MM.1S (cell line): ENCODE data around the gene OGDHL.

Experiments
- DNase-seq: peaks from one replicate; pipeline ENCODE4 v3.0.0-alpha.2; 2015
- H2AFZ ChIP-seq: fragments of 300-600 bp; sonication (generic); 2 replicates; pipeline ENCODE4 v1.6.0; 2016; ENCODE audit warnings: antibody characterized with exemption, low read length
- H3F3A ChIP-seq: fragments of 300-600 bp; sonication (generic); 2 replicates; pipeline ENCODE4 v1.6.1; 2016; ENCODE audit warnings: mild to moderate bottlenecking, antibody characterized with exemption, low read length, moderate library complexity, mixed read lengths; ENCODE audit not compliant: insufficient read depth
- H3K27ac ChIP-seq: fragments of 300-600 bp; sonication (generic); 2 replicates; pipeline ENCODE4 v1.5.1; 2016; ENCODE audit warnings: mild to moderate bottlenecking, low read length
- H3K27me3 ChIP-seq: fragments of 300-600 bp; sonication (generic); replicated peaks from 2 replicates; pipeline ENCODE4 v1.6.0; 2016; ENCODE audit warnings: low read length; ENCODE audit not compliant: insufficient read depth
- H3K36me3 ChIP-seq: fragments of 300-600 bp; sonication (generic); replicated peaks from 2 replicates; pipeline ENCODE4 v1.6.1; 2016; ENCODE audit warnings: mild to moderate bottlenecking, low read length, mixed read lengths; ENCODE audit not compliant: insufficient read depth
- H3K4me1 ChIP-seq: fragments of 300-600 bp; sonication (generic); 2 replicates; pipeline ENCODE4 v1.6.1; 2016; ENCODE audit warnings: low read length, mixed read lengths
- H3K4me2 ChIP-seq: fragments of 300-600 bp; sonication (generic); 2 replicates; pipeline ENCODE4 v1.6.0; 2016; ENCODE audit warnings: low read depth, low read length
- H3K4me3 ChIP-seq: fragments of 300-600 bp; sonication (generic); 2 replicates; pipeline ENCODE4 v1.5.1; 2016; ENCODE audit warnings: low read length, mixed read lengths
- H3K79me2 ChIP-seq: fragments of 300-600 bp; sonication (generic); 2 replicates; pipeline ENCODE4 v1.6.1; 2016; ENCODE audit warnings: mixed run types, low read length, mixed read lengths
- H3K9ac ChIP-seq: fragments of 300-600 bp; sonication (generic); 2 replicates; pipeline ENCODE4 v1.6.1; 2016; ENCODE audit warnings: low read length, mixed read lengths
- H3K9me2 ChIP-seq: fragments of 300-600 bp; sonication (generic); replicated peaks from 2 replicates; pipeline ENCODE4 v1.6.1; 2016; ENCODE audit warnings: mild to moderate bottlenecking, low read length, mixed read lengths; ENCODE audit not compliant: insufficient read depth
- H3K9me3 ChIP-seq: fragments of 300-600 bp; sonication (generic); replicated peaks from 2 replicates; pipeline ENCODE4 v1.6.1; 2016; ENCODE audit warnings: mild to moderate bottlenecking, low read length, mixed read lengths; ENCODE audit not compliant: insufficient read depth
- H4K20me1 ChIP-seq: fragments of 300-600 bp; sonication (generic); 2 replicates; pipeline ENCODE4 v1.6.1; 2016; ENCODE audit warnings: mild to moderate bottlenecking, low read length, moderate library complexity, mixed read lengths; ENCODE audit not compliant: insufficient read depth
- CTCF ChIP-seq: fragments of 300-600 bp; sonication (generic); IDR thresholded peaks from 2 replicates; pipeline ENCODE4 v1.5.1; 2016; ENCODE audit warnings: antibody characterized with exemption, low read length, mixed read lengths
- EZH2 ChIP-seq: fragments of 300-600 bp; sonication (generic); optimal IDR thresholded peaks from 2 replicates; pipeline ENCODE3; 2017; ENCODE audit warnings: low read depth, mild to moderate bottlenecking, antibody characterized with exemption, low read length, mixed read lengths
- EZH2phosphoT487 ChIP-seq: fragments of 300-600 bp; sonication (generic); IDR thresholded peaks from 2 replicates; pipeline ENCODE4 v1.6.1; 2018; ENCODE audit warnings: antibody characterized with exemption, low read length

The OGDHL gene

DNA sequence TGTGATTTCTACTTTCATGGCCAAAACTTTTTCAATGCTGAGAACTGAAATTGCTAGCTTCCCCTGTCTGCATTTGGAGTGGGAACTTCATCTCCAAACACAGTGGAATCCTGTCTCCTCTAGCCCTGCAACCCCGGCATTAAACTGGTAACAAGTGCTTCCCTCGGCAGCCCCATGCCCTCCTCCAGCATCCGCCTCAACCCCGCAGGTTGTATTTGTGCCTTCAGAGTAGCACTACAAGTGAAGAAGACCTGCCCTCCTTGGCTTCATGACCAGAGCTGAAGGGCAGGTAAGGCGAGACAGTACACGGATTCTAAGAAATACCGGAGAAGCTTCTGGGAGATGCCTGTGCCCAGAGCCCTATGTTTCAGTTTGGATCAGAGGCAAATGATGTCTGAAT, 65.8 kb downstream of the OGDHL start:
- H3F3A ChIP-seq, result no peaks in the 10 kb centered on the region
- no peak overlapping the region for H3K4me3 ChIP-seq
- no peak overlapping the region for H3K27ac ChIP-seq
- TF ChIP-seq EZH2 (no peak), EZH2phosphoT487 (no peak), CTCF (no peak)
- DNase-seq, result no peak
- H3K36me3 ChIP-seq, result no peaks in the 10 kb centered on the region
- no peaks in the 10 kb centered on the region for H3K79me2 ChIP-seq
- no peaks in the 10 kb centered on the region for H4K20me1 ChIP-seq
- no peak overlapping the region for H3K9ac ChIP-seq
- no peak overlapping the region for H2AFZ ChIP-seq
- no peaks in the 10 kb centered on the region for H3K4me1 ChIP-seq
- H3K27me3 ChIP-seq, result no peaks in the 10 kb centered on the region
- no peak overlapping the region for H3K4me2 ChIP-seq
- no peaks in the 10 kb centered on the region for H3K9me3 ChIP-seq
- no peaks in the 10 kb centered on the region for H3K9me2 ChIP-seq

DNA sequence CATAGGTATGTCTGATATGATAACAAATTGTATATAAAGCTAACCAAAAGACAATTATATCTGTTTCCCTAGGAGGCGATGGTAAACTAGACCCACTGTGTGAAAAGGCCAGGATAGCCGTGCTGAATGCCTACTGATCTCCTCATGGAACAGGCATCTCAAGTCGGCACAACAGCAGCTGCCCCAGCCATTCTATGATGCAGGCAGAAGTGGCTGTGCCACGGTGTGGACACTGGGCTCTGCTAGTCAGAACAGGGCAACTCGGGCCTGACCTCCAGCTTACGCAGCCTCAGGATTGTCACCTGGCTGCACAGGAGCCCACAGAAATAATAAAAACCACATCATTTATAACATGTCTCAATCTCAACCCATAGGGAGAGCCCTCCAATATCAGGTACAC, 67.7 kb downstream of the OGDHL start:
- DNase-seq, result no peak
- H3K9me2 ChIP-seq, result no peaks in the 10 kb centered on the region
- no peaks in the 10 kb centered on the region for H4K20me1 ChIP-seq
- H3F3A ChIP-seq, result no peaks in the 10 kb centered on the region
- no peak overlapping the region for H3K27ac ChIP-seq
- no peak overlapping the region for H2AFZ ChIP-seq
- no peaks in the 10 kb centered on the region for H3K4me1 ChIP-seq
- TF ChIP-seq EZH2 (no peak), EZH2phosphoT487 (no peak), CTCF (no peak)
- H3K4me3 ChIP-seq, result no peak overlapping the region
- H3K27me3 ChIP-seq, result no peaks in the 10 kb centered on the region
- no peaks in the 10 kb centered on the region for H3K36me3 ChIP-seq
- H3K79me2 ChIP-seq, result no peaks in the 10 kb centered on the region
- H3K9me3 ChIP-seq, result no peaks in the 10 kb centered on the region
- no peak overlapping the region for H3K4me2 ChIP-seq
- H3K9ac ChIP-seq, result no peak overlapping the region

DNA sequence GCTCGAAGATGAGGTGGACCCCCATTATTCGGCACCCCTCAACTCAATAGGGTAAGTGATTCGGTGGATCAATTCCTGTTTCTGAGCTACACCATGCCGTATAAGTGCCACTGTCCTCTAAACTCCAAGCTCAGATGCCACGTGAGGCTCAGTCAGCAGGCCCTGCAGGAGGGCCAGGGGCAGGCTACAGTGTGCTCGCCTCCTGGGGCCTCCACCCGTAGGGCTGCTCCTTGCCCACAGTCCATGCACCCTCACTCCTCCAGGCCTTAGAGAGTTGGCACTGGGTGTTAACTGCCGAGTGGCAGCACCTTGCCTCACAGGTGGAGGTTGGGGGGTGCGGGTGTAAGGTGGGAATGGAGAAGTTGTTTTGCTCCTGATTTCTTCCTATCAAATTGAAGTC, 70.5 kb downstream of the OGDHL start:
- Histone ChIP-seq H3K4me2 (no peak overlapping the region), H3K9me3 (no peaks in the 10 kb centered on the region), H3K79me2 (no peaks in the 10 kb centered on the region), H3F3A (no peaks in the 10 kb centered on the region), H3K4me1 (no peaks in the 10 kb centered on the region), H4K20me1 (no peaks in the 10 kb centered on the region), H3K36me3 (no peaks in the 10 kb centered on the region), H3K27ac (no peak overlapping the region), H3K4me3 (no peak overlapping the region), H3K27me3 (no peaks in the 10 kb centered on the region), H2AFZ (no peak overlapping the region), H3K9ac (no peak overlapping the region), H3K9me2 (no peaks in the 10 kb centered on the region)
- TF ChIP-seq EZH2phosphoT487 (no peak), EZH2 (no peak), CTCF (no peak)
- DNase-seq, result no peak
